Measurements from ENCODE around the gene UBE3C. TPM values are rescaled to one million over a fixed set of nuclear protein-coding genes. Genes with fewer than 3 reads are reported as not detected.

The UBE3C gene
- total RNA-seq, 6 donors from 2014 or later = 43.7 to 85.9 (median 69.3) TPM

GRCh38 chr7:157141525-157142060 lies 2.9 kb downstream of the UBE3C start:
- TF ChIP-seq POLR2A (IDR thresholded peaks at IDR 0.05) (no peak), POLR2AphosphoS5 (IDR thresholded peaks at IDR 0.05) (no peak), EP300 (IDR thresholded peaks at IDR 0.05) (no peak)
- TF ChIP-seq, protein P1, sequence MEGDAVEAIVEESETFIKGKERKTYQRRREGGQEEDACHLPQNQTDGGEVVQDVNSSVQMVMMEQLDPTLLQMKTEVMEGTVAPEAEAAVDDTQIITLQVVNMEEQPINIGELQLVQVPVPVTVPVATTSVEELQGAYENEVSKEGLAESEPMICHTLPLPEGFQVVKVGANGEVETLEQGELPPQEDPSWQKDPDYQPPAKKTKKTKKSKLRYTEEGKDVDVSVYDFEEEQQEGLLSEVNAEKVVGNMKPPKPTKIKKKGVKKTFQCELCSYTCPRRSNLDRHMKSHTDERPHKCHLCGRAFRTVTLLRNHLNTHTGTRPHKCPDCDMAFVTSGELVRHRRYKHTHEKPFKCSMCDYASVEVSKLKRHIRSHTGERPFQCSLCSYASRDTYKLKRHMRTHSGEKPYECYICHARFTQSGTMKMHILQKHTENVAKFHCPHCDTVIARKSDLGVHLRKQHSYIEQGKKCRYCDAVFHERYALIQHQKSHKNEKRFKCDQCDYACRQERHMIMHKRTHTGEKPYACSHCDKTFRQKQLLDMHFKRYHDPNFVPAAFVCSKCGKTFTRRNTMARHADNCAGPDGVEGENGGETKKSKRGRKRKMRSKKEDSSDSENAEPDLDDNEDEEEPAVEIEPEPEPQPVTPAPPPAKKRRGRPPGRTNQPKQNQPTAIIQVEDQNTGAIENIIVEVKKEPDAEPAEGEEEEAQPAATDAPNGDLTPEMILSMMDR (IDR thresholded peaks at IDR 0.05) = no peak
- no peaks in the 10 kb centered on the region for H3K27me3 ChIP-seq
- no peak overlapping the region for H3K4me3 ChIP-seq
- ATAC-seq (ENCODE audit: low FRiP score in 2 of 2) = no peak
- H3K9me3 ChIP-seq = no peaks in the 10 kb centered on the region
- peaks cover 0 to 13% (median 4%) of the 10 kb centered on the region in 4 donors for H3K36me3 ChIP-seq
- H3K4me1 ChIP-seq = peaks cover 26 to 35% (median 32%) of the 10 kb centered on the region in 4 donors
- 92 to 93% methylated on average over 16 of the region's 16 CpGs for WGBS, 2 donors
- no peak for DNase-seq
- H3K27ac ChIP-seq = no peak overlapping the region

DNA sequence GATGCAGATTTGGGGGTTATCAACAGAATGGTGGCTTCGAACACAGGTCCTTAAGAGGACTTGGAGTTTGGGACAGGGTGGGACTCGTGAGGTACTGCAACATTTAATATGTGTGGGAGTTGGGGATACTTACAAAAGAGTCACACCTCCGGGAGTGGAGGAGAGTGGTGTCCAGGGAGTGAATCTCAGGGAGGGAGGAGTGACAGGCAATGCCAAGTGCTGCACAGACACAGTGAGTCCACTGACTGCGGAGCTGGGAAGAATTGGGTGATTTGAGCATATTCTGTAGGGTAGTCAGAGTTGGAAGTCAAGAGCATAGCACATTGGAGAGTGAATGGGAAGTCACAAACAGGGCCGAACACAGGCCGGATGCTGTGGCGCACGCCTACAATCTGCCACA lies 5.1 kb downstream of the UBE3C start:
- no peaks in the 10 kb centered on the region for H3K27me3 ChIP-seq
- 92 to 95% methylated on average over 8 of the region's 8 CpGs for whole genome bisulfite sequencing, 2 donors
- ATAC-seq (ENCODE audit: low FRiP score in 2 of 2) = no peak
- no peak overlapping the region for H3K27ac ChIP-seq
- H3K4me1 ChIP-seq = peaks cover 23 to 35% (median 28%) of the 10 kb centered on the region in 4 donors
- H3K4me3 ChIP-seq = no peak overlapping the region
- H3K9me3 ChIP-seq = no peaks in the 10 kb centered on the region
- H3K36me3 ChIP-seq = peaks cover 0 to 13% (median 4%) of the 10 kb centered on the region in 4 donors
- peak in 1 of 2 donors; percentile 36 for DNase-seq
- TF ChIP-seq POLR2A (IDR thresholded peaks at IDR 0.05) (no peak), EP300 (IDR thresholded peaks at IDR 0.05) (no peak), POLR2AphosphoS5 (IDR thresholded peaks at IDR 0.05) (no peak)
- TF ChIP-seq, protein P1 (IDR thresholded peaks at IDR 0.05) = no peak

- no peaks in the 10 kb centered on the region for H3K27me3 ChIP-seq
- no peak overlapping the region for H3K4me3 ChIP-seq
- H3K9me3 ChIP-seq = no peaks in the 10 kb centered on the region
- ATAC-seq (ENCODE audit: low FRiP score in 2 of 2) = no peak
- DNase-seq = no peak
- TF ChIP-seq, protein P1 (IDR thresholded peaks at IDR 0.05) = no peak
- TF ChIP-seq EP300 (IDR thresholded peaks at IDR 0.05) (no peak), POLR2A (IDR thresholded peaks at IDR 0.05) (no peak), POLR2AphosphoS5 (IDR thresholded peaks at IDR 0.05) (no peak)
- peaks cover 0 to 24% (median 16%) of the 10 kb centered on the region in 4 donors for H3K4me1 ChIP-seq
- 93 to 98% methylated on average over 4 of the region's 4 CpGs for WGBS, 2 donors
- peaks cover 0 to 6% (median 1%) of the 10 kb centered on the region in 4 donors for H3K36me3 ChIP-seq
- H3K27ac ChIP-seq = no peak overlapping the region
Observed at GRCh38 chr7:157149317-157149716, 10.6 kb downstream of the UBE3C start.

GRCh38 chr7:157150882-157151281 lies 12.2 kb downstream of the UBE3C start:
- Histone ChIP-seq H3K9me3 (no peaks in the 10 kb centered on the region), H3K4me1 (peaks cover 0 to 27% (median 16%) of the 10 kb centered on the region in 4 donors), H3K27ac (no peak overlapping the region), H3K27me3 (no peaks in the 10 kb centered on the region), H3K36me3 (peaks cover 0 to 6% (median 0%) of the 10 kb centered on the region in 4 donors), H3K4me3 (no peak overlapping the region)
- no peak for TF ChIP-seq POLR2A (IDR thresholded peaks at IDR 0.05)
- TF ChIP-seq, protein P1 (IDR thresholded peaks at IDR 0.05) = no peak
- no peak for TF ChIP-seq POLR2AphosphoS5 (IDR thresholded peaks at IDR 0.05)
- TF ChIP-seq EP300 (IDR thresholded peaks at IDR 0.05) = no peak
- DNase-seq (no peak), ATAC-seq (ENCODE audit: low FRiP score in 2 of 2) (peak in 1 of 2 donors; percentile 51)
- WGBS, 2 donors = 80 to 85% methylated on average over 14 to 15 of the region's 15 CpGs

Data from upper lobe of left lung (tissue), 6 donors.